ENCODE results near the gene PLCG2.

GRCh38 chr16:81744385-81744784, 34.7 kb upstream of the PLCG2 start:
- TF ChIP-seq, protein P1, sequence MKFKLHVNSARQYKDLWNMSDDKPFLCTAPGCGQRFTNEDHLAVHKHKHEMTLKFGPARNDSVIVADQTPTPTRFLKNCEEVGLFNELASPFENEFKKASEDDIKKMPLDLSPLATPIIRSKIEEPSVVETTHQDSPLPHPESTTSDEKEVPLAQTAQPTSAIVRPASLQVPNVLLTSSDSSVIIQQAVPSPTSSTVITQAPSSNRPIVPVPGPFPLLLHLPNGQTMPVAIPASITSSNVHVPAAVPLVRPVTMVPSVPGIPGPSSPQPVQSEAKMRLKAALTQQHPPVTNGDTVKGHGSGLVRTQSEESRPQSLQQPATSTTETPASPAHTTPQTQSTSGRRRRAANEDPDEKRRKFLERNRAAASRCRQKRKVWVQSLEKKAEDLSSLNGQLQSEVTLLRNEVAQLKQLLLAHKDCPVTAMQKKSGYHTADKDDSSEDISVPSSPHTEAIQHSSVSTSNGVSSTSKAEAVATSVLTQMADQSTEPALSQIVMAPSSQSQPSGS (IDR thresholded peaks at IDR 0.05; ENCODE audit: low read length), result no peak
- TF ChIP-seq, protein P2, sequence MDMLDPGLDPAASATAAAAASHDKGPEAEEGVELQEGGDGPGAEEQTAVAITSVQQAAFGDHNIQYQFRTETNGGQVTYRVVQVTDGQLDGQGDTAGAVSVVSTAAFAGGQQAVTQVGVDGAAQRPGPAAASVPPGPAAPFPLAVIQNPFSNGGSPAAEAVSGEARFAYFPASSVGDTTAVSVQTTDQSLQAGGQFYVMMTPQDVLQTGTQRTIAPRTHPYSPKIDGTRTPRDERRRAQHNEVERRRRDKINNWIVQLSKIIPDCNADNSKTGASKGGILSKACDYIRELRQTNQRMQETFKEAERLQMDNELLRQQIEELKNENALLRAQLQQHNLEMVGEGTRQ (IDR thresholded peaks at IDR 0.05; ENCODE audit: low read length), result no peak
- TF ChIP-seq POLR2A (IDR thresholded peaks at IDR 0.05; ENCODE audit: control extremely low read depth in 1 of 2, low read depth in 2 of 2, low read length in 2 of 2) (no peak), POLR2AphosphoS5 (IDR thresholded peaks at IDR 0.05; ENCODE audit: low read depth, low read length) (no peak), SIN3A (conservative IDR thresholded peaks at IDR 0.05 in 1 of 2, IDR thresholded peaks at IDR 0.05 in 1 of 2; ENCODE audit: low read depth in 1 of 2, low read length in 2 of 2) (no peak), CTCF (IDR thresholded peaks at IDR 0.05; ENCODE audit: control extremely low read depth in 1 of 3, insufficient read depth in 1 of 3, low read depth in 1 of 3, low read length in 3 of 3) (no peak), RNF2 (IDR thresholded peaks at IDR 0.05; ENCODE audit: borderline replicate concordance, low read depth, low read length, missing control alignments, poor library complexity, severe bottlenecking) (no peak), RFX5 (IDR thresholded peaks at IDR 0.05; ENCODE audit: borderline replicate concordance, low read depth, low read length) (no peak), ZNF274 (IDR thresholded peaks at IDR 0.05; ENCODE audit: borderline replicate concordance, extremely low read depth, low read length) (no peak), EZH2 (IDR thresholded peaks at IDR 0.05; ENCODE audit: low read depth, low read length, severe bottlenecking) (no peak), YY1 (IDR thresholded peaks at IDR 0.05; ENCODE audit: low read depth, low read length) (no peak), BCL11A (IDR thresholded peaks at IDR 0.05; ENCODE audit: low read depth in 2 of 2, low read length in 2 of 2) (no peak)
